GM18519 (cell line): Measurements from ENCODE around the gene THEMIS2.
"Not testable (repeated sequence)": the region's sequence is repeated elsewhere in the genome, so short reads cannot be mapped to it uniquely, and the experiment has no call there.

Source experiments
- ATAC-seq: cut with Tn5 transposase; IDR thresholded peaks from one replicate; pipeline ENCODE4 v1.9.1; 2021; ENCODE audit warnings: mild to moderate bottlenecking, moderate library complexity; ENCODE audit not compliant: unreplicated experiment, low FRiP score

Gene THEMIS2

GRCh38 chr1:27872059-27872801 lies at the start of gene THEMIS2:
Gene THEMIS2, plus strand, starts transcription at chr1:27872544. Its CDS starts 28 bp downstream, at chr1:27872572.
- ATAC-seq: no peak

- ATAC-seq: no peak
These were observed 48.6 kb upstream of the THEMIS2 start for GRCh38 chr1:27823784-27824183.

GRCh38 chr1:27824411-27824810 lies 47.9 kb upstream of the THEMIS2 start:
- no peak for ATAC-seq

GRCh38 chr1:27829339-27829960 lies 42.9 kb upstream of the THEMIS2 start:
- ATAC-seq: not testable (repeated sequence)

- ATAC-seq: peak; percentile 75
These were observed 41.5 kb upstream of the THEMIS2 start, which contains the start of gene PPP1R8 for GRCh38 chr1:27830621-27831440. Gene PPP1R8, plus strand, starts transcription at chr1:27830782. Its CDS starts 54 bp downstream, at chr1:27830836.

DNA sequence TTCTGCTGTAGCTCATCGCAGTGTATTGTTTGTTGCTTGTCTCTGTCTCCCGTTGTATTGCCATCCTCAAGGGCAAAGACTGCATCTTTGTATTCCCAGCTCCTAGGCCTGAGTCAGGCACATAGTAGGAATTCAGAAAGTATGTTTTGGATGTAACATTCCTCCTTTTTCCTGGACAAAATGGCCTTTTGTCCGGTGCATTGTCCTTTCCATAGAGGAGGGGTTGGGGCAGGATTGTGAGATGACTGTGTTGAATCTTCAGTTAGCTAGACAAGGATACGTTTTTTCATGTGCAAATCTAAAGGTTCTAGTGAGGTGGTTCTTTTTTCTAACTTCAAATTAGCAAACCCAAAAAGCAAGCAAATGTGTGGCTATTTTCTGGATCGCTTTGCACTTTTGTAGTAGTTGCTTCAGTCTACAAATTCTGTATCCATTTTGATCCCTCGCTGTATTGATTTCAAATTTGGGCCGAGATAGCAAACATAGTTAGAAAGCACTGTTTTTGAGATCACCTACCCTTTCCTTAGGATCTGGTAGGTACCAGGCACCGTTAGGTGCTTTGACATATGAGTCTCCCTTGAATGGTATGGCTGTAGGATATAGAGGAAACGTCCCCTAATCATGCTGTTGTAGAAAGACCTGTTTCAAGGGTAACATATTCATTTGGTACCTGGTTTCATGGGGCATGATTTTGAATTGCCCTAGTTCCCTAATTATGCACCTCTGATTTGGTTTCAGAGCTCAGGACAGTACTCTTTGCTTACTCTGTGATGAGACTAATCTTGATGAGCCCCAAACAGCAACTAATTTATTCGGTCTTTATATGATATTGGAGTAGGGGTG lies 40.6 kb upstream of the THEMIS2 start:
- no peak for ATAC-seq

DNA sequence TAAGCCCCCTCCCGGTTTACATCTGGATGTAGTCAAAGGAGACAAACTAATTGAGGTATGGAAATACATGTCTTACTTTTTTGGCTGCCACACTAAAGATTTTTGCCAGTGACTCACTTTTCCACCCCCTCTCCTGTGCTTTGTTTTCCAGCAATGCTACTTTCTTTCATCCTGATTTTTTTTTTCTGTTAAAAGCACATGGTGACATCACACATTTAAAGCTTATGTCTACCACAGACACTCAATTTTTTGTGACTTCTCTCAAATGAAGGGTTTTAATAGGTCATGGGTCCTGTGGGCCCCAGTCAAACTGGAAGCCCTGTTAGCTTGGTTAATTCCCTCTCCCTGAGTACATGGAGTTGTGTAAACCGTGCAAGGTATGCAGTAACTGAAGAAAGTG lies 39.6 kb upstream of the THEMIS2 start:
- no peak for ATAC-seq

GRCh38 chr1:27833470-27833869 lies 38.9 kb upstream of the THEMIS2 start:
- ATAC-seq: no peak

DNA sequence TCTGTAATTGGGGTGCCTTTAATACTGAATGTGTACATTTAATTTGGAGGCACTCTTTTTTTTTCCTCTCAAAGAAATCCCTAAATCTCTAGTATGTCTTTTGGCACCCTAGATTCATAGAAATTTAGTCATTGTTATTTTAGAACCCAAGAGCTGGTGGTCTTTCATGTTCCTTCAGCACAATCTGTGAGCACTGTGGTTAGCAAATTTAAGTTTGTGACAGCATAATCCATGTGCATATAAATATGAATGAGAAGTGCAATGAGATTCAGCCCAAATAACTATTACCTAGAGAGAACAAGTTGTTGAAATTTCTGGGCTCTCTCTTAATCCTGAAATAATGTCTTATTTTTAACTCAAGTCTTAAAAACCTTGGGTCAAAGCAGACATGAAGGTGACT lies 37.3 kb upstream of the THEMIS2 start:
- no peak for ATAC-seq

DNA sequence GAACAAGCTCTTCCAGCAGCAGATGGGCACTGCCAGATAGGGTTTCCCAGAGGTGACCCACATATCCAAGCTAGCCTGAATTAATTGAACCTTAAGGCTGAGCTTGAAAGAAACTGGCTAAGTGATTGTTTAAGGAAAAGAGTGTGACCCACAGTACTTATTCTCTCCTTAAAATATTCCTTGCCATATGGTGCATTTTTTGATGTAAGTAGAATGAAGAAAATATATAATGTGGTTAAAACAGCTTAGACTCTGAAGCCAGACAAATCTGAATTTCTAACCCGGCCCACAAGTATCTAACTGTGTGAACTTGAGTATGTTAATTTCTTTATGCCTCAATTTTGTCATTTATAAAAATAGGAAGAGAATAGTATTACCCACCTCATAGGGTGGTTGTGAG lies 36.8 kb upstream of the THEMIS2 start:
- no peak for ATAC-seq

GRCh38 chr1:27849951-27850350 lies 22.4 kb upstream of the THEMIS2 start:
- no peak for ATAC-seq

DNA sequence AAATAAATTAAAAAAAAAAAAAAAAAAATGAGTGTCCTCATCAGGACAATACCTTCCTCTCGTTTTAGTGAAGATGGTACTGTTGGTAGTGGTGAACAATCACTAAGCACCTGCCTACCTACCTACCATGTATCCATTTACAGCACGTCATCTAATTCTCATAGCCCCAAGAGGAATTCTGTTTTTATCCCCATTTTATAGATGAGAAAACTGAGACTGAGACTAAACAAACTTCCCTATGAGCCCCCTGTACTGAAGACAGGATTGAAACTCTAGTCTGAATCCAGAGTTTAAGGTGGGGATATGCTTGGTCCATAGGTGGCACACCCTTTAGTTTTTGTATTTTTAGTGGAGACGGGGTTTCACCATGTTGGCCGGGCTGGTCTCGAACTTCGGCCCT lies 17.3 kb upstream of the THEMIS2 start:
- ATAC-seq: no peak

DNA sequence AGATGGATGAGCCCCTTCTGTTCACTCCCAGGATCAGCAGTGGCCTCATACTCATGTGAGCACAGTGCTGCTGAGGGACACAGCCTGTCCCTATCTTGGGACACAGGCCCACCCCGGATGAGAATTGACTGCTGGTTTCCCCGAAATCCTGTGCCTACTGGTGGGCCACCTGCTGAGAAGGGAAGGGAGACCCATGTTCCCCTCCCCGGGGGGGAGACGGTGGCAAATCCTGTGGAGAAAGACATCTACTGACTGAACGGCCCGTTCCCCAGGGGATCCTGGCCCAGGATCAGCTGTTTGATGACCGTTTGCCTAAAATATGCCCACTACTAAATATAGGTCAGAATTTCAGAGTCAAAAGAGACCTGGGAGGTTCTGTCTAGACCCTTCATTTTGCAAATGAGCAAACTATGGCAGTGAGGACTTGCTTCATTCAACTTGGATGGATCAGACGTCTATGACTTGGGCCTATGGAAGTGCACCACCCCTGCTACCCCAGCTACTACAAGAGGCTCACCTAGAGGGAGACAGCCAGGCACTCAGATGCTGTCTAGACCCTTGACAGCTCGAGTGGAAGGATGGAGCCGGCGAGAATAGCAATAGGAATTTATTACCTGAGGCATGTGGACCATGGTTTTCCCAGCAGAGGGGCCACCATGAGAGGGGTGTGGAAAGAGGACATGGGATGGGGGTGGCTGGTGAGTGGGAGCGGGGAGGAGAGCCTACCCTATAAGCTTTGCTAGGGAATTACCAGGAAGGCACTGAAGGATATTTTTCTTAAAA lies 15.6 kb upstream of the THEMIS2 start:
- ATAC-seq: no peak

DNA sequence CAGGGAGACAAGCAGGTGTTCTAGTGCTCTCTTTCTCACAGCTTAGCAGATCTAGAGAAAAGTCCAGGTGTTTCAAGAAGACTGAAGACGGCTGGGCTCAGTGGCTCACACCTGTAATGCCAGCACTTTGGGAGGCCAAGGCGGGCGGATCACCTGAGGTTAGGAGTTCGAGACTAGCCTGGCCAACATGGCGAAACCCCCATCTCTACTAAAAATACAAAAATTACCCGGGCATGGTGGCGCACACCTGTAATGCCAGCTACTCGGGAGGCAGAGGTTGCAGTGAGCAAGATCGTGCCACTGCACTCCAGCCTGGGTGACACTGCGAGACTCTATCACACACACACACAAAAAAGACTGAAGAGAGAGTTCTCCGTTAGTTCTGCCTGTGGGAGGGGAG lies 14.8 kb upstream of the THEMIS2 start:
- not testable (repeated sequence) for ATAC-seq

DNA sequence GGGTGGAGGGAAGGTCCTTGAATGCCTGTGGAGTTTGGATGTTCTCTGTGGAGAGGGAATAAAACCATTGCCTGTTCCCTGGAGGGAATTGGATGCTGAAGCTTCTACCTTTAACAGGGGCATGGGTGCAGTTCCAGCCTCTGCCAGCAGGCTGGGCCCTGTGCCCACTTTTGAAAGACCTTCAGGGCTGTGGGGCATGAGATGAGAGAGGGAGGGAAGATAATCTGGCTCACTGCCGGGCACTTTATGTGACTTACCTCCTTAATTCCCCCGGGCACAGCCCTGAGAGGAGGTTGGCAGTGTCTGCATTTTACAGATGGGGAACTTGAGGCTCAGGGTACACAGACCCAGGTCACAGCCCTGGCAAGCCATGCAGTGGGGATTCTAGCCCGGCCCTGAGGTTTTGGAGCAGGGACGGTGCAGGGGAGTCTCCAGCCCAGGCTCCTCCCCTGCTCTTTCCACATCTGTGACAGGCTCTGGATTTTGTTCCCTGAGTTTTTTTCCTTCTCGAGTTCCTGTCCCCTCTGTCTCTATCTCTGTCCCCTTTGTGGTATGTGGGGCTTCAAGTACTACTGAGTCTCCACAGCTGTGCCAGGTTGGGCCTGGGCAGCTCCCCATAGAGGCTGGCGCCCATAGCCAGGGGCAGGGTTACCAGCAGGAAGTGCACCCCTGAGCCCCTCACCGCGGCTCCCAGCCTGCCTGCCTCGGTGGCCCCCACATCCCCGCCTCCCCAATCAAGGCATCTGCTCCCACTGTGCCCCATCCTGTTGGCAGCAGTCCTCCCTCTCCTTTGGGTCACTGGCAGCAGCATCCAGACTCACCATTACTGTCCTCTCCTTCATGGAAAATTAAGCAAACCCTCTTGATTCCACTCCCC lies 14.0 kb upstream of the THEMIS2 start:
- ATAC-seq: no peak

GRCh38 chr1:27858949-27859576 lies 13.3 kb upstream of the THEMIS2 start:
- ATAC-seq: no peak

DNA sequence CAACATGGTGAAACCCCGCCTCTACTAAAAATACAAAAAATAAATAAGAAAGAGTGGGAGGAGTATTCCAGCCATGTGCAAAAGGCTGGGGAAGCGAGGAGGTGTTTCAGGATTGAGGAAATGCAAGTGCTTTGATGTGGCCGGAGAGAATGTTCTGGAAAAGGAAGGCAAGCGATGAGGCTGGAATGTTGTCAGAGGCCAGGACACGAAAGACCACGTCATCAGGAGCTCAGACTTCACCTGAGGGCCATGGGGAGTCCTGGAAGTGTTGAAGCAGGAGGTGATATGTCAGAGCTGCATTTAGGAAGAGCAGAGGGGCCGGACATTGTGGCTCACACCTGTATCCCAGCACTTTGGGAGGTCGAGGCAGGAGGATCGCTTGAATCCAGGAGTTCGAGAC lies 10.9 kb upstream of the THEMIS2 start:
- ATAC-seq: no peak

GRCh38 chr1:27862004-27862403 lies 10.3 kb upstream of the THEMIS2 start:
- ATAC-seq: no peak
